IMR-90 (cell line): ENCODE data around the gene BTBD9. TPM values are rescaled to one million over a fixed set of nuclear protein-coding genes. Genes with fewer than 3 reads are reported as not detected.

Experiments used
- ATAC-seq: fragments of 200-7000 bp; cut with Tn5 transposase; 2 replicates; pipeline ENCODE4 v1.9.1; 2020; ENCODE audit warnings: low read depth, mild to moderate bottlenecking, moderate library complexity
- BruUV-seq: library from RNA; stranded (reverse); fragments of 400-500 nt; replicated peaks from 2 replicates; lab custom pipeline; 2021; lab: Mats Ljungman, UMichigan
- CTCF ChIA-PET: fragments of 300-600 bp; formaldehyde crosslinking; extraction: SDS; loops from one replicate; lab custom pipeline; 2021; ENCODE audit warnings: antibody characterized with exemption; lab: Yijun Ruan, JAX
- POLR2A ChIA-PET: fragments of 300-600 bp; sonication (Branson Sonifier 250); formaldehyde crosslinking; loops from one replicate; lab custom pipeline; 2022; ENCODE audit warnings: antibody characterized with exemption; ENCODE audit not compliant: unreplicated experiment; lab: Charles Lee
- DNase-seq: peaks from one replicate; pipeline ENCODE4 v3.0.0; 2013
- H2AFZ ChIP-seq: replicated peaks from 2 replicates; pipeline ENCODE3; 2013; ENCODE audit warnings: low read length, mild to moderate bottlenecking; ENCODE audit not compliant: poor library complexity
- H2AK5ac ChIP-seq: 2 replicates; pipeline ENCODE4 v1.6.1; 2013; ENCODE audit warnings: low read depth, low read length, inconsistent platforms
- H2AK9ac ChIP-seq: replicated peaks from 2 replicates; pipeline ENCODE3; 2013; ENCODE audit warnings: mild to moderate bottlenecking, low read depth, low read length, moderate library complexity; ENCODE audit not compliant: poor library complexity
- H2BK120ac ChIP-seq: 2 replicates; pipeline ENCODE4 v1.6.1; 2013; ENCODE audit warnings: low read depth, low read length, inconsistent platforms
- H2BK15ac ChIP-seq: 3 replicates; pipeline ENCODE4 v1.6.1; 2013; ENCODE audit warnings: low read depth, low read length, inconsistent platforms
- H2BK20ac ChIP-seq: 2 replicates; pipeline ENCODE4 v1.6.1; 2013; ENCODE audit warnings: low read depth, mild to moderate bottlenecking, inconsistent platforms, low read length, moderate library complexity
- H2BK5ac ChIP-seq: 2 replicates; pipeline ENCODE4 v1.6.1; 2013; ENCODE audit warnings: mild to moderate bottlenecking, low read depth, low read length, inconsistent platforms; ENCODE audit not compliant: poor library complexity, severe bottlenecking
- H3K14ac ChIP-seq: replicated peaks from 2 replicates; pipeline ENCODE4 v1.6.1; 2013; ENCODE audit warnings: low read depth, low read length, inconsistent platforms
- H3K18ac ChIP-seq: 2 replicates; pipeline ENCODE4 v1.6.1; 2013; ENCODE audit warnings: low read depth, low read length, control low read depth
- H3K23ac ChIP-seq: 2 replicates; pipeline ENCODE4 v1.6.1; 2013; ENCODE audit warnings: low read depth, low read length, inconsistent platforms
- H3K27ac ChIP-seq: 2 replicates; pipeline ENCODE4 v1.5.1; 2013; ENCODE audit warnings: mild to moderate bottlenecking, control low read depth, low read length; ENCODE audit not compliant: insufficient read depth
- H3K27me3 ChIP-seq: 2 replicates; pipeline ENCODE4 v1.6.1; 2013; ENCODE audit warnings: low read length; ENCODE audit not compliant: control insufficient read depth, insufficient read depth
- H3K36me3 ChIP-seq: 2 replicates; pipeline ENCODE4 v1.6.1; 2013; ENCODE audit warnings: low read length, mixed read lengths; ENCODE audit not compliant: control insufficient read depth, insufficient read depth
- H3K4ac ChIP-seq: 2 replicates; pipeline ENCODE4 v1.6.1; 2013; ENCODE audit warnings: low read depth, low read length, inconsistent platforms
- H3K4me1 ChIP-seq: 2 replicates; pipeline ENCODE4 v1.6.1; 2013; ENCODE audit warnings: low read length, mixed read lengths; ENCODE audit not compliant: control insufficient read depth, insufficient read depth
- H3K4me2 ChIP-seq: 2 replicates; pipeline ENCODE4 v1.6.1; 2013; ENCODE audit warnings: low read depth, mild to moderate bottlenecking, control low read depth, low read length, moderate library complexity
- H3K4me3 ChIP-seq: 2 replicates; pipeline ENCODE4 v1.5.1; 2013; ENCODE audit warnings: low read depth, mild to moderate bottlenecking, control low read depth, low read length, moderate library complexity; ENCODE audit not compliant: insufficient read depth
- H3K56ac ChIP-seq: 2 replicates; pipeline ENCODE4 v1.6.1; 2013; ENCODE audit warnings: low read length, inconsistent platforms; ENCODE audit not compliant: insufficient read depth; ENCODE audit errors: extremely low read depth
- H3K79me1 ChIP-seq, 2 experiments: 2 replicates each; pipeline ENCODE4 v1.6.1; 2013; ENCODE audit warnings: low read length in 2 of 2, inconsistent platforms in 1 of 2, low read depth in 1 of 2
- H3K9ac ChIP-seq: 2 replicates; pipeline ENCODE4 v1.6.1; 2013; ENCODE audit warnings: low read depth, low read length, control low read depth
- H3K9me1 ChIP-seq: 2 replicates; pipeline ENCODE4 v1.6.1; 2013; ENCODE audit warnings: low read length, inconsistent platforms; ENCODE audit not compliant: insufficient read depth
- H3K9me3 ChIP-seq: 2 replicates; pipeline ENCODE4 v1.6.1; 2013; ENCODE audit warnings: low read length; ENCODE audit not compliant: control insufficient read depth, insufficient read depth
- H4K20me1 ChIP-seq: 2 replicates; pipeline ENCODE4 v1.6.1; 2013; ENCODE audit warnings: low read length, inconsistent platforms; ENCODE audit not compliant: insufficient read depth
- H4K5ac ChIP-seq: 2 replicates; pipeline ENCODE4 v1.6.1; 2013; ENCODE audit warnings: mild to moderate bottlenecking, low read depth, low read length, control low read depth
- H4K8ac ChIP-seq, 2 experiments: 2 replicates each; pipeline ENCODE4 v1.6.1; 2013; ENCODE audit warnings: low read depth in 2 of 2, low read length in 2 of 2, control low read depth in 1 of 2, inconsistent platforms in 1 of 2
- H4K91ac ChIP-seq: 2 replicates; pipeline ENCODE4 v1.6.1; 2013; ENCODE audit warnings: low read depth, low read length, inconsistent platforms; ENCODE audit not compliant: insufficient read depth
- BHLHE40 ChIP-seq: fragments of 150-350 bp; IDR thresholded peaks from 2 replicates; pipeline ENCODE4 v1.6.1; 2016; ENCODE audit warnings: mild to moderate bottlenecking, low read depth, low read length
- FOS ChIP-seq: fragments of 150-350 bp; IDR thresholded peaks from 2 replicates; pipeline ENCODE4 v1.6.1; 2016; ENCODE audit warnings: low read depth, low read length
- MAFK ChIP-seq: IDR thresholded peaks from 2 replicates; pipeline ENCODE4 v1.6.1; 2012; ENCODE audit warnings: low read depth, low read length, improper control_type of control experiment
- MAZ ChIP-seq: IDR thresholded peaks from 2 replicates; pipeline ENCODE4 v1.6.1; 2012; ENCODE audit warnings: low read depth, mild to moderate bottlenecking, low read length, improper control_type of control experiment, moderate library complexity, borderline replicate concordance
- NFE2L2 ChIP-seq: fragments of 150-350 bp; IDR thresholded peaks from 2 replicates; pipeline ENCODE4 v1.6.1; 2016; ENCODE audit warnings: low read depth, mild to moderate bottlenecking, low read length
- RAD21 ChIP-seq: IDR thresholded peaks from 2 replicates; pipeline ENCODE4 v1.6.1; 2012; ENCODE audit warnings: low read length, improper control_type of control experiment
- RCOR1 ChIP-seq: IDR thresholded peaks from 2 replicates; pipeline ENCODE4 v1.6.1; 2012; ENCODE audit warnings: mild to moderate bottlenecking, low read length, improper control_type of control experiment; ENCODE audit not compliant: insufficient replicate concordance
- RFX5 ChIP-seq: IDR thresholded peaks from 2 replicates; pipeline ENCODE4 v1.8.0; 2012; ENCODE audit warnings: low read depth, mild to moderate bottlenecking, low read length, moderate library complexity
- WGBS, 2 experiments: methylation state at CpG; one replicate each; pipeline versions ENCODE4 v1.1.5 to v1.1.7; 2013; ENCODE audit warnings: missing lambda C conversion rate in 2 of 2; ENCODE audit not compliant: insufficient read length in 1 of 2; ENCODE audit errors: extremely low coverage in 2 of 2; 5-methylcytosine and 5-hydroxymethylcytosine counted together
- dilution Hi-C: fragments of 300-500 bp; cut with HindIII; formaldehyde crosslinking; loops from one replicate; pipeline ENCODE4 v1.14.3; 2018; ENCODE audit warnings: low sequenced_read_pairs; ENCODE audit not compliant: unreplicated experiment
- in situ Hi-C: fragments of 300-500 bp; cut with MboI; formaldehyde crosslinking; loops from 3 replicates; pipeline ENCODE4 v1.14.3; 2019; ENCODE audit warnings: low sequenced_read_pairs, inconsistent platforms, mixed read lengths
- intact Hi-C: fragments of 100-400 bp; cut with micrococcal nuclease; formaldehyde crosslinking; loops from 2 replicates; pipeline ENCODE4 v1.10.0; 2022
- polyA plus RNA-seq, 3 experiments: library from polyadenylated mRNA; depleted of rRNA; stranded (reverse); fragments of >200 nt; gene quantifications; 2 replicates each; pipeline ENCODE4 v1.2.3, GENCODE V29; 2012; ENCODE audit warnings: low replicate concordance in 1 of 3
- total RNA-seq: library from RNA; depleted of rRNA; stranded (reverse); fragments of >200 nt; gene quantifications from 2 replicates; pipeline ENCODE4 v1.2.3, GENCODE V29; 2012
- TF ChIP-seq, protein P1 (sequence below): conservative IDR thresholded peaks from 2 replicates; pipeline ENCODE4 v1.5.1; 2012; ENCODE audit warnings: mild to moderate bottlenecking, low read depth, low read length, improper control_type of control experiment
- TF ChIP-seq, protein P2 (sequence below): fragments of 150-350 bp; IDR thresholded peaks from 2 replicates; pipeline ENCODE4 v1.6.1; 2016; ENCODE audit warnings: low read depth, mild to moderate bottlenecking, low read length, moderate library complexity, borderline replicate concordance
- TF ChIP-seq, protein P3 (sequence below): fragments of 150-350 bp; IDR thresholded peaks from 2 replicates; pipeline ENCODE4 v1.6.1; 2017; ENCODE audit warnings: mild to moderate bottlenecking, antibody characterized with exemption, low read length, low read depth

BTBD9 gene
- total and polyA plus RNA-seq, 2 of the 4 experiments (the other 2 are of a cell fraction): 4.1 to 22.0 TPM

DNA sequence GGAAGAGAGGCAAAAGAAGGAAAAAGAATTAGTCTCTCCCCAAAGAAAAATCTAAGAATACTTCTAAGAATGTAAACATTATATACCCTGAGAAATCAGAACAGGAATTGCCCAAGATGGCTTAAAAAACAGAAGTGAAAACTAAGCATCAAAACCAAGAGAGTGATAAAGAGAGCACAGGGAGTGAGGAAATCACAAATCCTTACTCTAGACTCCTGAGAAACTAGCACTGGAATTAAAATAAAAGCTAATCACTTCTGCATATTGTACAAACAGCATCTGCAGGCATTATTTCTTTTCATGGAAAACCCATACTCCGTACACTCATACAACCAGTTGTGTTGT lies 285.7 kb downstream of the BTBD9 start:
- Histone ChIP-seq H3K4me2 (no peak overlapping the region), H2BK5ac (no peak overlapping the region), H3K36me3 (no peaks in the 10 kb centered on the region), H3K4me1 (peaks cover 6% of the 10 kb centered on the region), H3K27ac (no peak overlapping the region), H3K14ac (no peak overlapping the region), H4K91ac (no peak overlapping the region), H3K9me1 (peaks cover 3% of the 10 kb centered on the region; the same call in 1 of the 2 replicates), H2AFZ (no peak overlapping the region), H4K8ac (no peak overlapping the region), H3K9ac (no peak overlapping the region), H3K23ac (no peak overlapping the region), H3K79me1 (peaks cover 0 to 4% of the 10 kb centered on the region in 2 experiments; a peak in 2 of 4 replicates), H4K5ac (no peak overlapping the region), H3K56ac (no peak overlapping the region), H2AK9ac (no peak overlapping the region), H3K9me3 (no peaks in the 10 kb centered on the region), H2BK120ac (no peak overlapping the region), H2AK5ac (no peak overlapping the region), H4K20me1 (no peaks in the 10 kb centered on the region), H2BK20ac (no peak overlapping the region), H2BK15ac (no peak overlapping the region), H3K4me3 (no peak overlapping the region), H3K18ac (no peak overlapping the region), H3K4ac (no peak overlapping the region), H3K27me3 (no peaks in the 10 kb centered on the region)
- no peak for ATAC-seq
- ChIA-PET POLR2A (interaction anchor here (0.6 kb wide), 1 partner anchor 52 kb away, joined by 3 read pairs; no protein-coding TSS in a partner anchor), CTCF (no interaction called here)
- DNase-seq: no peak
- in situ Hi-C loops (no loop called here), intact Hi-C loops (no loop called here), dilution Hi-C loops (no loop called here)
- WGBS, 2 experiments: no CpG with 5 or more reads among the region's 1 CpG
- no TSS peak for BruUV-seq
- TF ChIP-seq RAD21 (no peak), RFX5 (no peak), RCOR1 (no peak), BHLHE40 (no peak), MAFK (no peak), FOS (no peak), NFE2L2 (no peak), MAZ (no peak)
- TF ChIP-seq, protein P1, sequence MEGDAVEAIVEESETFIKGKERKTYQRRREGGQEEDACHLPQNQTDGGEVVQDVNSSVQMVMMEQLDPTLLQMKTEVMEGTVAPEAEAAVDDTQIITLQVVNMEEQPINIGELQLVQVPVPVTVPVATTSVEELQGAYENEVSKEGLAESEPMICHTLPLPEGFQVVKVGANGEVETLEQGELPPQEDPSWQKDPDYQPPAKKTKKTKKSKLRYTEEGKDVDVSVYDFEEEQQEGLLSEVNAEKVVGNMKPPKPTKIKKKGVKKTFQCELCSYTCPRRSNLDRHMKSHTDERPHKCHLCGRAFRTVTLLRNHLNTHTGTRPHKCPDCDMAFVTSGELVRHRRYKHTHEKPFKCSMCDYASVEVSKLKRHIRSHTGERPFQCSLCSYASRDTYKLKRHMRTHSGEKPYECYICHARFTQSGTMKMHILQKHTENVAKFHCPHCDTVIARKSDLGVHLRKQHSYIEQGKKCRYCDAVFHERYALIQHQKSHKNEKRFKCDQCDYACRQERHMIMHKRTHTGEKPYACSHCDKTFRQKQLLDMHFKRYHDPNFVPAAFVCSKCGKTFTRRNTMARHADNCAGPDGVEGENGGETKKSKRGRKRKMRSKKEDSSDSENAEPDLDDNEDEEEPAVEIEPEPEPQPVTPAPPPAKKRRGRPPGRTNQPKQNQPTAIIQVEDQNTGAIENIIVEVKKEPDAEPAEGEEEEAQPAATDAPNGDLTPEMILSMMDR: no peak
- TF ChIP-seq, protein P2, sequence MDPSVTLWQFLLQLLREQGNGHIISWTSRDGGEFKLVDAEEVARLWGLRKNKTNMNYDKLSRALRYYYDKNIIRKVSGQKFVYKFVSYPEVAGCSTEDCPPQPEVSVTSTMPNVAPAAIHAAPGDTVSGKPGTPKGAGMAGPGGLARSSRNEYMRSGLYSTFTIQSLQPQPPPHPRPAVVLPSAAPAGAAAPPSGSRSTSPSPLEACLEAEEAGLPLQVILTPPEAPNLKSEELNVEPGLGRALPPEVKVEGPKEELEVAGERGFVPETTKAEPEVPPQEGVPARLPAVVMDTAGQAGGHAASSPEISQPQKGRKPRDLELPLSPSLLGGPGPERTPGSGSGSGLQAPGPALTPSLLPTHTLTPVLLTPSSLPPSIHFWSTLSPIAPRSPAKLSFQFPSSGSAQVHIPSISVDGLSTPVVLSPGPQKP: no peak
- TF ChIP-seq, protein P3, sequence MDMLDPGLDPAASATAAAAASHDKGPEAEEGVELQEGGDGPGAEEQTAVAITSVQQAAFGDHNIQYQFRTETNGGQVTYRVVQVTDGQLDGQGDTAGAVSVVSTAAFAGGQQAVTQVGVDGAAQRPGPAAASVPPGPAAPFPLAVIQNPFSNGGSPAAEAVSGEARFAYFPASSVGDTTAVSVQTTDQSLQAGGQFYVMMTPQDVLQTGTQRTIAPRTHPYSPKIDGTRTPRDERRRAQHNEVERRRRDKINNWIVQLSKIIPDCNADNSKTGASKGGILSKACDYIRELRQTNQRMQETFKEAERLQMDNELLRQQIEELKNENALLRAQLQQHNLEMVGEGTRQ: no peak
